Hindlimb muscle (tissue), 1 donor: ENCODE data around the gene MBOAT1. TPM values are rescaled to one million over a fixed set of nuclear protein-coding genes. Genes with fewer than 3 reads are reported as not detected.

Experiments used
- DNase-seq: peaks from one replicate; pipeline ENCODE4 v3.0.0-alpha.2; 2013
- polyA plus RNA-seq: library from polyadenylated mRNA; unstranded; fragments of 120-200 nt; gene quantifications from one replicate; pipeline ENCODE4 v1.2.1, GENCODE V29; 2013; ENCODE audit not compliant: insufficient read length

MBOAT1 gene
- polyA plus RNA-seq, 1 donor = 4.6 TPM

- no peak for DNase-seq
These were observed 77.7 kb downstream of the MBOAT1 start for GRCh38 chr6:20134613-20135012.

GRCh38 chr6:20129290-20130088 lies 82.8 kb downstream of the MBOAT1 start:
- no peak for DNase-seq

GRCh38 chr6:20128018-20128417 lies 84.3 kb downstream of the MBOAT1 start:
- DNase-seq = no peak

DNA sequence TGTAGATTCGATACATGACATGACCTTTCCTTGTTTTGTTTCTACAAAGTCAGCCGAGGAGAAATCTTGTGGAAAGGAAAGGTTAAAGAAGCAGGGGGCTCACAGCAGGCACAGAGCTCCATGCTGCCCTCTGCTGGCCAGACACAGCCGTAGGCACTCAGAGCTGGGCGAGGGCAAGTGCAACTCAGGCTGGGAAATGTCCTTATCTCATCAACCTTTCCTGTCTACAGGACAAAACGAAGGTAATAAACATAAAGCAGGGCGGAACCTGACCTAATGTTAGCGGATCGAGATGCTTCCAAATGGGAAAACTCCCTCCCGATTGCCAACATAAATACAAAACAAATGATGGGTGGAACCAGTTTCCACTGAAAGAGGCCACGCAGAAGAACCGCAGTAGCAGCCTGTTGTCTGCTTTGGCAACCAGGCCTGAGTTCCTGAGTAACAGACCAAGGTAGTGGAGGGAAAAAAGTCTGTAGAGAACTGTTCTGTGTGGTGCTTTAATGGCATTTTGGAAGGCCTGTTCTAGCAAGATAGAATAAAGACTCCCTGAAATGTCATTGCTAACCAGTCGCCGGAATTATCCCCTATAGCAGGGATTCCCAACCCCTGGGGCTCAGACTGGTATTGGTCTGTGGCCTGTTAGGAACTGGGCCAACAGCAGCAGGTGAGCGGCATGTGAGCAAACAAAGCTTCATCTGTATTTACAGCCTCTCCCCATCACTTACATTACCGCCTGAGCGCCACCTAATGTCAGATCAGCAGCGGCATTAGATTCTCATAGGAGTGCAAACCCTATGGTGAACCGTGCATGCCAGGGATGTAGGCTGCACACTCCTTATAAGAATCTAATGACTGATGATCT lies 85.2 kb downstream of the MBOAT1 start:
- DNase-seq = peak; percentile 35

GRCh38 chr6:20126102-20126752 lies 86.0 kb downstream of the MBOAT1 start:
- DNase-seq = no peak

- DNase-seq = no peak
These were observed 87.7 kb downstream of the MBOAT1 start for GRCh38 chr6:20124545-20124944.

DNA sequence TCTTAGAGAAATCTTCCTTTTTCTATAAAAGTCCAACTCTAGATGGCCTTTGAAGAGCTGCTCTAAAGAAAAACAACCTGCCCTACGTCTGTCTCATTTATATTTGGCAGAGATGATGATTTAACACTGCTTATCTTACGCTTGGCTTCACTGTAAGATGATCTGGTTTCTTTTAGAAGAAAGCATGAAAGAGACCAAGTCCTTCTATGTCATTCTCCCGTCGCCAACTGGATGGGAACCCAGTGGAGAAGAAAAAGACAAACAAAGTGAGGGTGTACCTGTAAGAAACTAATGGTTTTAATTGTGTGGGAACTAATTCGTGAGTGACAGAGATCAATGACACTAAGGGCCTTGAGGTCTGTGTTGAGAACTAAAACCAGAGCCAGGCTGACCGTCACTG lies 92.8 kb downstream of the MBOAT1 start:
- no peak for DNase-seq

GRCh38 chr6:20118892-20119291 lies 93.4 kb downstream of the MBOAT1 start:
- DNase-seq = no peak

DNA sequence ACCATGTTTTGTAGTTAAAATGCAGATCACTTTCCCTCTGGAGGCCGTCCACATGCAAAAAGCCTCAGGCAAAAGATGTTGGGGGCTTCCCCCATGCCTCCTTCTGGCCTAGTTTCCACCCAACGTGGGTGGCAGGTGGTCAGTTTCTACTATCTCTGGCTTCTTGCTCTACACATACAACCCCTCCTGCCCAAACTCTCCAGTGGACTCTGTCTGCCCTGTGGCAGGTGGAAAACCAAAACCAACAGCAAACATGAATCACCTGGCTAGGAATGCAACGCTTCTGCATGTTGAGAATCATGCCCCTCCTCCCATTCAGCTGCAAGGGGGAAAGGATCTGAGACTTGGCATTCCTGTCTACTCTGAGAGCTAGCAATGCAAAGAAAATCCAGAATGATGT lies 94.8 kb downstream of the MBOAT1 start:
- DNase-seq = no peak

DNA sequence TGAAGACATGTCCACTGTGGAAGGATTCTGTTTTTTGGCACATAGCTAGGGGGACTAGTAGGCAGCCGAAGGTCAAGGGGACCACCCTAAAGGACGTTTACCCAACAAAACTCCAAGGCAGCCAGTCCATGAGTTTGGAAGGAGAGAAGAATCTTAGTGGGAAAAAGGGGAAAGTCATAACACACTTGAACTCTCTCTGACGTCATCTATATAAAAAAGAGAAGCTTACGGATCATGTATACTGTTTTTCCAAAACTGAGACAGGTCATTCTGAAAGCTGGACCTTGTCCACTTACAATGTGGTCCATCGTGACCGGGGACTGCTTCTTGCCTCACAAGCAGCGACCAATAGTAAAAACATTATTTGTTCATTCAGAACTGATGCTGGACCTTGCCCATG lies 95.5 kb downstream of the MBOAT1 start:
- DNase-seq = no peak

DNA sequence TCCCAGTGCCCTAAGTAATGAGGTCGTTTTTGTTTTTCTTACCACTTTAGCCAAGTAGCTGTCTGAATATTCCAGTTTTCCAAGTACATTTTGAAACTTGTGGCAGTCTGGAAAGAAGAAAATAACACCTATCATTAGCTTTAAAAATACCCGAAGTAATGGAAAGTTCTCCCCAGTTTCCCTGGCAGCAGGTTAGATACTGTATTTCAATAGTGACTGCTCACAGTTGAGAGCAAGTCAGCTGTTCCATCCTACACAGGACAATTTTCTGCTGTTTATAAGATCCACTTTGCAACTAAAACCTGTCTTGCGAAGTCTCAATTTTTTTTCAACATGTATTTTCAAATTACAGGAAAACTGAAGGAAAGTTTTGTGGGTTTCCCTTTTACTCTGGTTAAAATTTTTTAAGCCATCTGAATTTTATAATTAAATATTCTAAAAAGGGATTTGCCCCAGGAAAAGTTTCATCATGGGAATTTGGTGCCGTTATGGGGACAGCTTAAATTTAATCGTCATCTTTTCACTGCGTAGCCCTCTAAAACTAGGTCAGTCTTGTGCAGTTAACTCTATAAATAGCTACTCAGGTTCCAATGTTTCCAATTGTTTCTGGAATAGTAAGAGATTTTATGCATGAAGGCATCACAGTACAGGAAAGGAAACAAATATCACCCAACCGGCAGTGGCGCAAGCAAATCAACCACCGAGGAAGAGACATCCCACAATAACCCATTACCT lies 96.9 kb downstream of the MBOAT1 start:
- peak; percentile 50 for DNase-seq

DNA sequence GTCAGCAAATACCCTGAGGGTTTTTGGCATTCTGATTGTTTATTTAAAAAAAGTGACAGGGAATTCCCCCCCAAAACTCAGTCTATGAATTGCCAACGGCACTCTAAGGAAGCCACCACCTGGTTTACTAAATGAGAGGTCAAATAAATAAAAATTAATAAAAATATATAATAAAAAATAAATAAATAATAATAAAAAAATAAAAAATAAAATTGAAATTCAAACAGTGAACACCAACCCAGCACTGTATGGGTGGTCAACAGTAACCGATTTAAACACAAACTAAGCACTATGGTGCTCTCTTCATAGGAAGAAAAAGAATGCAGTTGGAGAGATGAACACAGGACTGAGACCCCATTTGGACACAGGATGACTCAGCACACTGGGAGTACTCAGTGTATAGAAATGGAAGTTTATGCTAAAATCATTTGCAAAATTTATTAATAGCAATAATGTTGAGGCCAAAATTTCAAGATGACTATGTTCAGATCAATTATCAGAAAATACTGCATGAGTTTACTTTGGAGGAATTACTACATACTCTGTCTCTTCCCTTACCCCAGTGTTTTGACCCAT lies 98.5 kb downstream of the MBOAT1 start:
- no peak for DNase-seq

DNA sequence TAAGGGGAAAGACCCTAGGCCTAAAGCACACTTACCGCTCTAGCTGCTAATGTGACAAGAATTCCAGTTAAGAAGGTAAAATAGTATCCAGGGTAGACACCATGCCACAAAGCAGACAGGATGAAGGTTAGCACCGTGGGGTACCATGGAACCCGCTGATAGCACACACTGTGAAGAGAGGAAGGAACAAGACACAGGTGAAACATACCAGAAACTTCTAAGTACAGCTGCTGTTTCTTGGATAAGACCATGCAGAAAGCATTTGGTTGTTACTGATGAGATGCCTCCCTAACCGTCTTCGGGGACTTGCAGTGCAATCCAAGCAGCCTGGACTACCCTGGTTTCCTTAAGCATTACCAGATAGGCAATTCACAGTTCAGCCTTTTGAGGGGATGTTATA lies 99.4 kb downstream of the MBOAT1 start:
- no peak for DNase-seq

- DNase-seq = no peak
These were observed 100.0 kb downstream of the MBOAT1 start for GRCh38 chr6:20112241-20112640.

DNA sequence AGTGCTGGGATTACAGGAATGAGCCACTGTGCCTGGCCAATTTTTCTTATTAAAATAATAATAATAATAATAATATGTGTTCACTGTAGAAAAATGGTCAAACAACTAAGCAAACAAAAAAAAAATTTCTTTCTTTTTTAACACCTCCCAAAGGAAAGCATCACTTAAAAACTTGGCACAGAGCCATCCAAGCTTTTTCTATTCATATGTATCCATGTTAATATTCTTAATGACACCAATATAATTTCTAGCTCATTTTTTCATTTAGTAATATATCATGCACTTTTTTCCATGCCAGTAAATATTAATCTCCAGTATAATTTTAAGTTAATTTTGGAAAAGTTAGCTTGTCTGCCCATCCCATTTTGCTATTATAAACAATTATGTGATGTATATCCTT lies 101.8 kb downstream of the MBOAT1 start:
- DNase-seq = no peak

- DNase-seq = no peak
These were observed 102.7 kb downstream of the MBOAT1 start for GRCh38 chr6:20109526-20109925.

DNA sequence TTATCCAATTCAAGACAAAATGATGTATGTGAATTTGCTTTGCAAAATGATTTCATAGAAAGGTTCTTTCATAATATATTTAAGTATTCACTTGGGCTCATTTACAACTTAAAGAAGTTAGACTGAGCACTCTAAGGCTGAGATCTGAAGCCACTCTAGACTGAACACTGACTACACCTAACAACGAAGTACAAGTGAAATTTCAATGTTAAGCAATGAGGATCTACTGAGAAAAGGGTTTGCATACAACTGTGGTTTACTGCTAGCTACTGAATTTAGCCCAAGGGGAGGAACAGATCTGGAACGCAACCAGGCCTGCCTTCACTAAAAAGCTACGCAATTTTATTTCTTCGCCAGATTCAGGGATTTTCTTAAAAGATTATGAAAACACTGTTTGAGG lies 106.4 kb downstream of the MBOAT1 start:
- DNase-seq = no peak

DNA sequence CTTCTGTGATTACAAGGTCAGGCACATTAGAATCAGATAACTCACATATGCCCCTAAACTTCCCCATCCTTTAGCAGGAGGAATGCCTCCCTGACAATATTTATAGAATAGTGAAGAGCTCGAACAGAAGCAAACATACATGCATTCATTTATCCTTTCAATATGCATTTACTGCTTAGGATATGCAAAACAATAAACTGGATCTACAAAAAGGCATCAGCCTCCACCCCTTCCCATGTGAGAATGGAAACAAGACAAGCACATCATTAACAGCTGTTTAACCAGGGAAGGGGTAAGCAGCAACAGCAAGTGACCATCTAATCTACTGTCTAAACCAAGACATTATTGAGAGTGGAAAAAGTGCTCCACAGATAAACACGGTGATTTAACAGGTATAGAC lies 107.6 kb downstream of the MBOAT1 start:
- no peak for DNase-seq

DNA sequence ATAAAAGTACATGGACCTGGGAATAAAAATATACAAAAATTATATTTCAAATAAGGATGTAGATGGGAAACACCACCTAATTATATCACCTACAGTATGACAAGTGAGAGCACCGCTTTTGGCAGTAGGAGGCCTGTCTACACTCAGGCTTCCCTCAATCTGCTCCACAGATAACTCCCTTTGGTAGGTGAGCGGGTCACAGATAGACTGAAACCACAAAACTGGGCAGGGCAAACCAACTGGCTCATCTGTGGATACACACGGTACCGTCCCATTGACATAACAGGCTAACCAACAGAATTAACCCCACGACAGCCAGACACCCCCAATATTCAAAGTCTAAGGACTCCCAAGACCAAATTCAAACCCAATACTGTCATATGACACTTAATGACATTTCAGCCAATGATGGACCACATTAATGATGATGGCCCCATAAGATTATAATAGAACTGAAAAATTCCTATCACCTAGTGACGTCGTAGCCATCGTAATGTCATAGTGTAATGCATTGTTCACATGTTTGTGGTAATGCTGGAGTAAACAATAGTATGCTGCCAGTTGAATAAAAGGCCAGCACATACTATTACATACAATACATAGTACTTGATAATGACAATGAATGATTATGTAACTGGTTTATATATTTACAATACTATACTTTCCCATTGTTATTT lies 109.7 kb downstream of the MBOAT1 start:
- DNase-seq = no peak

GRCh38 chr6:20099156-20099555 lies 113.1 kb downstream of the MBOAT1 start:
- no peak for DNase-seq

- no peak for DNase-seq
These were observed 113.9 kb downstream of the MBOAT1 start for GRCh38 chr6:20098267-20098876.
